NCI-H446 treated with DMSO at 0.1 percent for 48 hours (cell line): ENCODE data around the gene MRPS25.

Experiments used
- DNase-seq: peaks from one replicate; lab custom pipeline; 2025; lab: John Stamatoyannopoulos, UW

Gene MRPS25

GRCh38 chr3:15081960-15082664 lies 17.0 kb upstream of the MRPS25 start:
- DNase-seq: no peak

DNA sequence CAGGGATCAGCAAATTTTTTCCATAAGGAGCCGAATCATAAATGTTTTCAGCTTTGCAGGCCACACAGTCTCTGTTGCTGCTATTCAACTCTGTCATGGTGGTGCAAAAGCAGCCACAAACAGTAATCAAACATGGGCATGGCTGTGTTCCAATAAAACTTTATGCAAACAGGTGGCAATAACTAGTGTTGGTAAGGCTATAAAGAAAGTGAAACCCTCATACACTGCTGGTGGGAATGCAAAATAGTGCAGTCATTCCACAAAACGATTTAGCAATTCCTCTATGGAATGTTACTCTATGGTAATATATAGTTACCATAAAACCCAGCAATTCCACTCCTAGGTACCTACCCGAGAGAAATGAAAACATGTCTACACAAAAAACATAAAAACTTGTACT lies 14.0 kb upstream of the MRPS25 start:
- DNase-seq: no peak

GRCh38 chr3:15074500-15074899 lies 9.4 kb upstream of the MRPS25 start:
- no peak for DNase-seq

GRCh38 chr3:15071699-15072098 lies 6.6 kb upstream of the MRPS25 start:
- no peak for DNase-seq

DNA sequence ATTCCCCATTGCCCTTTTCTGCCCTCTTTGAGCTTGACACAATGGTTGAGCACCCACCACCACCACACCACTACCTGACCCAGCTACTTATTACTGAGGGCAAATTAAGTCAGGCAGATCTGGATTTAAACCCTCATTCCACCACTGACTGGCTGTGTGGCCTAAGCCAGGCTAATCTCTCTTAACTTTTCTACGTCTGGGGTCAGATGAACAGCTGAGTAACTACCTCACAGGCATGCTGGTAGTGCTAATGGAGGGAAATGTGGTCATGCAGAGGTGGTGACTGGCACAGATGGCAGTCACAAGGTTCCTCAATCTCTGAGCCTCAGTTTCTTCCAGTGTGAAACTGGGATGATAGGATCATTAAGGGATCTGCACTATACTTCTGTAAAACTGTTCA lies 4.3 kb upstream of the MRPS25 start:
- DNase-seq: no peak

GRCh38 chr3:15066467-15066866 lies 1.4 kb upstream of the MRPS25 start:
- DNase-seq: no peak

GRCh38 chr3:15065550-15066007 lies 464 bp upstream of the MRPS25 start:
- DNase-seq: no peak

- DNase-seq: no peak
Measured at GRCh38 chr3:15064299-15064834, 748 bp downstream of the MRPS25 start.

DNA sequence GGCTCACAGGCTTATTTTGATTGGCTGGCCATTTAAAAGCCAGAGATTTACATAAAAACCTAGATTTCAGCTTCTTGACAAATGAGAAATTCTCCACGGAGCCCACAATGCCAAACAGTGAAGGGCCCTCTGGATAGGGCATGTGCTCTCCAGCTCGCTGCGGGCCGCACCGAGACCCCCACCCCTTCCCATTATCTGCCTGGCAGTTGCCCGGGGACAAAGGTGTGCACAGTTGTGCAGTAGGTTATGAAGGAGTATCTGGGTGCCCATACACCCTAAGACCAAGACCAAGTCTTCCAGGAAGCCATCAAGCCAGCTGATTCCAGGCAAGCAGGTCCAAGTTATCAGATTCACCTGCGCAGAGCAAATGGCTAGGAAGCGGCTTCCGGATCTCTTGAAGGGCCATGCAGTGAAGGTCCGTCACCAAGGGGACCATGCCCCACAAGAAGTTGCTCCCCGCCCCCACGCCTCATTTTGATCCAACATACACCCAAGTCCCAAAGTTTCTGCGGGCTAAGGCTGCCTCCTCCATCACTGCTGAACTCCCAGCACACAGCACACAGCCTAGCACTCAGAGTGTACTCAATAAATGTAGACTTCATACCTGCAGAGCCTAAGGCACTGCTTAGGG lies 1.3 kb downstream of the MRPS25 start:
- DNase-seq: no peak

DNA sequence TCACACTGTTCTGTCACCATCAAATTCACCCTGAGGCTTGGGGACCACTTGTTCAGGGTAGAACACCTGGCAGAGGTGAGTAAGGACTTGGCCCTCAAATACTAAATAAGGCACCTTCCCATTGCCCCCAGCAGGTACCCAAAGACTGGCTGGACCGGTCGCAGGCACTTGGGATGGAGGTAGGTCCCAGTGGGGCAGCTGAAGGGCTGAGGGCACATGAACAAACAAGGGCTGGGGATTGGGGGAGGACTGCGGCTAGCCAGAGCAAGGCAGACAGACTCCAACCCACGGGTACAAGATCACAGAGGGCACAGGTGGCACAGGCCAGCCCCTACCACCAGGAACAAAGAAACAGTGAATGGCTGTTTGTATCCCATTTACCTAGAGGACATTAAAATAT lies 1.9 kb downstream of the MRPS25 start:
- no peak for DNase-seq

GRCh38 chr3:15060029-15060428 lies 5.1 kb downstream of the MRPS25 start:
- DNase-seq: no peak

- no peak for DNase-seq
Measured at GRCh38 chr3:15056676-15057404, 8.3 kb downstream of the MRPS25 start.

- DNase-seq: no peak
Measured at GRCh38 chr3:15055019-15055557, 10.0 kb downstream of the MRPS25 start.

GRCh38 chr3:15053541-15053940 lies 11.6 kb downstream of the MRPS25 start:
- DNase-seq: no peak

- DNase-seq: no peak
Measured at GRCh38 chr3:15052335-15053242, 12.5 kb downstream of the MRPS25 start.

DNA sequence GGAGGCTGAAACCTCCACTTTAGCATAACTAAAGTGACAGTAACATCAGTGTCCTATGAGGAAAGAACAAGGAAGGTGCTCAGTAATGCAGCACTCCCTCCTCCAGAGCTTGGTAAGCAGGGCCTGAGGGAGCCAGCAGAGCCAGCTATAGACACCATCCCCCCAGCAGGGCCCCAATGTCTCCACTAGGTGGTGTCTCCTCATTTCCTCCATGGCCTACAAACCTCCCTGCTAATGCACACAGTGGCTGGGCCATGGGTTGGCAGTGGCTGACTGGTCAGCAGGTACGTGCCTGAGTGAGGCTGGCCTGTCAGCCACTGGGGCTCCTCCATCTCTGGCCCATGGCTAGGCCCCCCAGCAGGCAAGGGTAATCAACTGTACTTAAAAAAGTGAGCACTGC lies 13.6 kb downstream of the MRPS25 start:
- no peak for DNase-seq

GRCh38 chr3:15050405-15051092 lies 14.6 kb downstream of the MRPS25 start:
- DNase-seq: no peak

- no peak for DNase-seq
Measured at GRCh38 chr3:15049584-15049983, 15.5 kb downstream of the MRPS25 start.

DNA sequence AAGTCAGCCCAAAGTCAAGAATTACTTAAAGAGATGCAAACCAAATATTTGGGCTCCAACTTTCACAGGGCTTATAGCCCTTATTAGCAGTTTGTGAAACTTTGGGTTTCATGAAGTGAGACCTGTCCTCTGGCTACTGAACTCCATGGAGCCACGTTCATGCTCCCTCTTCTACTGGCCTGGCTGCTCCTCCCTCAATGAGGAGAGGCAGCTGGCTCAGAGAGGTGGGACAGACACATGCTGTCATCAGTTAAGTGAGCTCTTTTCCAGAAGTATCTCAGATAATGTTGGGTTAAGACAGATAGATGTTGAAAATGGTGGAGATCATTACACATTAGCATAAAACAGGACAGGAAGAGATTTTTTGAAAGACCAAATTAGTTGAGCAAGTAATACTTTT lies 19.4 kb downstream of the MRPS25 start:
- DNase-seq: no peak

GRCh38 chr3:15044326-15044725 lies 20.8 kb downstream of the MRPS25 start:
- no peak for DNase-seq
